ENCODE results near the gene GIMAP1.

The GIMAP1 gene

GRCh38 chr7:150742286-150742968, 26.0 kb downstream of the GIMAP1 start:
- no peak for DNase-seq
- in situ Hi-C loops (cut with HindIII; ENCODE audit: low pct_ligation_motif_present, low pct_unique_long_range_greater_than_20kb, low sequenced_read_pairs) = no loop called here

GRCh38 chr7:150744041-150744656, 27.7 kb downstream of the GIMAP1 start:
- in situ Hi-C loops (cut with HindIII; ENCODE audit: low pct_ligation_motif_present, low pct_unique_long_range_greater_than_20kb, low sequenced_read_pairs) = no loop called here
- DNase-seq = no peak

- in situ Hi-C loops (cut with HindIII; ENCODE audit: low pct_ligation_motif_present, low pct_unique_long_range_greater_than_20kb, low sequenced_read_pairs) = no loop called here
- DNase-seq = no peak
Measured at GRCh38 chr7:150745086-150745485, 28.7 kb downstream of the GIMAP1 start.

- DNase-seq = no peak
- in situ Hi-C loops (cut with HindIII; ENCODE audit: low pct_ligation_motif_present, low pct_unique_long_range_greater_than_20kb, low sequenced_read_pairs) = no loop called here
Measured at GRCh38 chr7:150745876-150746275, 29.5 kb downstream of the GIMAP1 start.

GRCh38 chr7:150746921-150747320, 30.5 kb downstream of the GIMAP1 start:
- DNase-seq = no peak
- in situ Hi-C loops (cut with HindIII; ENCODE audit: low pct_ligation_motif_present, low pct_unique_long_range_greater_than_20kb, low sequenced_read_pairs) = no loop called here

- in situ Hi-C loops (cut with HindIII; ENCODE audit: low pct_ligation_motif_present, low pct_unique_long_range_greater_than_20kb, low sequenced_read_pairs) = no loop called here
- no peak for DNase-seq
Measured at GRCh38 chr7:150748376-150748775, 32.0 kb downstream of the GIMAP1 start.

- DNase-seq = no peak
- in situ Hi-C loops (cut with HindIII; ENCODE audit: low pct_ligation_motif_present, low pct_unique_long_range_greater_than_20kb, low sequenced_read_pairs) = no loop called here
Measured at GRCh38 chr7:150751702-150752101, 35.3 kb downstream of the GIMAP1 start.

GRCh38 chr7:150753239-150753638, 36.8 kb downstream of the GIMAP1 start:
- DNase-seq = no peak
- in situ Hi-C loops (cut with HindIII; ENCODE audit: low pct_ligation_motif_present, low pct_unique_long_range_greater_than_20kb, low sequenced_read_pairs) = no loop called here

- in situ Hi-C loops (cut with HindIII; ENCODE audit: low pct_ligation_motif_present, low pct_unique_long_range_greater_than_20kb, low sequenced_read_pairs) = no loop called here
- DNase-seq = peak; percentile 33
Measured at GRCh38 chr7:150753826-150754603, 37.6 kb downstream of the GIMAP1 start.

GRCh38 chr7:150754951-150755350, 38.5 kb downstream of the GIMAP1 start:
- DNase-seq = no peak
- in situ Hi-C loops (cut with HindIII; ENCODE audit: low pct_ligation_motif_present, low pct_unique_long_range_greater_than_20kb, low sequenced_read_pairs) = no loop called here

GRCh38 chr7:150755473-150756099, 39.2 kb downstream of the GIMAP1 start:
- no peak for DNase-seq
- in situ Hi-C loops (cut with HindIII; ENCODE audit: low pct_ligation_motif_present, low pct_unique_long_range_greater_than_20kb, low sequenced_read_pairs) = no loop called here

GRCh38 chr7:150756166-150756565, 39.8 kb downstream of the GIMAP1 start:
- no peak for DNase-seq
- in situ Hi-C loops (cut with HindIII; ENCODE audit: low pct_ligation_motif_present, low pct_unique_long_range_greater_than_20kb, low sequenced_read_pairs) = no loop called here

- in situ Hi-C loops (cut with HindIII; ENCODE audit: low pct_ligation_motif_present, low pct_unique_long_range_greater_than_20kb, low sequenced_read_pairs) = no loop called here
- DNase-seq = peak; percentile 55
Measured at GRCh38 chr7:150756858-150757257, 40.4 kb downstream of the GIMAP1 start.

GRCh38 chr7:150759479-150759878, 43.1 kb downstream of the GIMAP1 start:
- no peak for DNase-seq
- in situ Hi-C loops (cut with HindIII; ENCODE audit: low pct_ligation_motif_present, low pct_unique_long_range_greater_than_20kb, low sequenced_read_pairs) = no loop called here

- DNase-seq = no peak
- in situ Hi-C loops (cut with HindIII; ENCODE audit: low pct_ligation_motif_present, low pct_unique_long_range_greater_than_20kb, low sequenced_read_pairs) = no loop called here
Measured at GRCh38 chr7:150766334-150766709, 49.9 kb downstream of the GIMAP1 start.

- DNase-seq = no peak
- in situ Hi-C loops (cut with HindIII; ENCODE audit: low pct_ligation_motif_present, low pct_unique_long_range_greater_than_20kb, low sequenced_read_pairs) = no loop called here
Measured at GRCh38 chr7:150769768-150770167, 53.4 kb downstream of the GIMAP1 start.

Data from ACHN (cell line).